ENCODE data around the gene PDE3A. TPM values are rescaled to one million over a fixed set of nuclear protein-coding genes. Genes with fewer than 3 reads are reported as not detected.

The PDE3A gene
- total and polyA plus RNA-seq, 2 of the 4 experiments (the other 2 are of a cell fraction), result 0.09 to 0.18 TPM

- no peaks in the 10 kb centered on the region for H3K27me3 ChIP-seq (ENCODE audit: control insufficient read depth, insufficient read depth, low read length)
- no peak overlapping the region for H3K14ac ChIP-seq (replicated peaks; ENCODE audit: low read depth, low read length)
- H3K56ac ChIP-seq (ENCODE audit: extremely low read depth, insufficient read depth, low read length), result no peak overlapping the region
- intact Hi-C loops (cut with micrococcal nuclease) (no loop called here), in situ Hi-C loops (cut with MboI; ENCODE audit: low sequenced_read_pairs) (no loop called here), dilution Hi-C loops (cut with HindIII; ENCODE audit: low sequenced_read_pairs, unreplicated experiment) (no loop called here)
- H3K9me3 ChIP-seq (ENCODE audit: control insufficient read depth, insufficient read depth, low read length), result no peaks in the 10 kb centered on the region
- H4K20me1 ChIP-seq (ENCODE audit: insufficient read depth, low read length), result no peaks in the 10 kb centered on the region
- H3K23ac ChIP-seq (ENCODE audit: low read depth, low read length), result no peak overlapping the region
- no peak overlapping the region for H3K9ac ChIP-seq (ENCODE audit: low read depth, low read length)
- no peak overlapping the region for H2BK20ac ChIP-seq (ENCODE audit: low read depth, low read length)
- no peaks in the 10 kb centered on the region for H3K9me1 ChIP-seq (ENCODE audit: insufficient read depth, low read length)
- H2AFZ ChIP-seq (replicated peaks; ENCODE audit: low read length, poor library complexity), result no peak overlapping the region
- H3K18ac ChIP-seq (ENCODE audit: low read depth, low read length), result no peak overlapping the region
- WGBS, 2 experiments (ENCODE audit: extremely low coverage in 2 of 2, insufficient read length in 1 of 2), result no CpG with 5 or more reads among the region's 1 CpG
- no peak overlapping the region for H3K4ac ChIP-seq (ENCODE audit: low read depth, low read length)
- ChIA-PET POLR2A (ENCODE audit: unreplicated experiment) (no interaction called here), CTCF (no interaction called here)
- no peak overlapping the region for H3K4me2 ChIP-seq (ENCODE audit: low read depth, low read length)
- DNase-seq, result no peak
- H3K36me3 ChIP-seq (ENCODE audit: control insufficient read depth, insufficient read depth, low read length), result no peaks in the 10 kb centered on the region
- H2BK15ac ChIP-seq (ENCODE audit: low read depth, low read length), result no peak overlapping the region
- no TSS peak for BruUV-seq (replicated peaks)
- no peak overlapping the region for H2BK120ac ChIP-seq (ENCODE audit: low read depth, low read length)
- no peak overlapping the region for H4K5ac ChIP-seq (ENCODE audit: low read depth, low read length)
- TF ChIP-seq RCOR1 (IDR thresholded peaks at IDR 0.05; ENCODE audit: insufficient replicate concordance, low read length), result no peak
- no peak for TF ChIP-seq BHLHE40 (IDR thresholded peaks at IDR 0.05; ENCODE audit: low read depth, low read length)
- TF ChIP-seq FOS (IDR thresholded peaks at IDR 0.05; ENCODE audit: low read depth, low read length), result no peak
- TF ChIP-seq RFX5 (IDR thresholded peaks at IDR 0.05; ENCODE audit: low read depth, low read length), result no peak
- no peak for TF ChIP-seq NFE2L2 (IDR thresholded peaks at IDR 0.05; ENCODE audit: low read depth, low read length)
- no peak for TF ChIP-seq ELK1 (IDR thresholded peaks at IDR 0.05; ENCODE audit: borderline replicate concordance, low read depth, low read length)
- no peak for TF ChIP-seq RAD21 (IDR thresholded peaks at IDR 0.05; ENCODE audit: low read length)
- no peak for TF ChIP-seq POLR2A (IDR thresholded peaks at IDR 0.05; ENCODE audit: low read depth, low read length)
- no peak for TF ChIP-seq SMC3 (IDR thresholded peaks at IDR 0.05; ENCODE audit: low read depth, low read length)
- no peak for TF ChIP-seq CHD1 (IDR thresholded peaks at IDR 0.05; ENCODE audit: low read depth, low read length)
- TF ChIP-seq MAFK (IDR thresholded peaks at IDR 0.05; ENCODE audit: low read depth, low read length), result no peak
- TF ChIP-seq MXI1 (IDR thresholded peaks at IDR 0.05; ENCODE audit: borderline replicate concordance, low read depth, low read length), result no peak
- no peak for TF ChIP-seq CEBPB (IDR thresholded peaks at IDR 0.05; ENCODE audit: low read depth, low read length)
- no peak for TF ChIP-seq USF2 (IDR thresholded peaks at IDR 0.05; ENCODE audit: low read depth, low read length)
- no peak for TF ChIP-seq MAZ (IDR thresholded peaks at IDR 0.05; ENCODE audit: borderline replicate concordance, low read depth, low read length)
- no peak for TF ChIP-seq CTCF (conservative IDR thresholded peaks at IDR 0.05; ENCODE audit: low read depth, low read length)
- no peak overlapping the region for H2BK5ac ChIP-seq (ENCODE audit: low read depth, low read length, poor library complexity, severe bottlenecking)
- no peak overlapping the region for H4K91ac ChIP-seq (ENCODE audit: insufficient read depth, low read depth, low read length)
- ATAC-seq (ENCODE audit: low read depth), result no peak
- no peak overlapping the region for H3K27ac ChIP-seq (ENCODE audit: insufficient read depth, low read length)
- H2AK9ac ChIP-seq (replicated peaks; ENCODE audit: low read depth, low read length, poor library complexity), result no peak overlapping the region
- no peaks in the 10 kb centered on the region for H3K4me1 ChIP-seq (ENCODE audit: control insufficient read depth, insufficient read depth, low read length)
- no peak overlapping the region for H2AK5ac ChIP-seq (ENCODE audit: low read depth, low read length)
- no peak overlapping the region for H3K4me3 ChIP-seq (ENCODE audit: insufficient read depth, low read depth, low read length)
- H3K79me1 ChIP-seq (ENCODE audit: low read depth in 1 of 2, low read length in 2 of 2), result no peaks in the 10 kb centered on the region
- no peak overlapping the region for H4K8ac ChIP-seq (ENCODE audit: low read depth in 2 of 2, low read length in 2 of 2)
Observed at GRCh38 chr12:20701106-20701505, 332.8 kb downstream of the PDE3A start.

Measured in IMR-90 (cell line).